CD4-positive, alpha-beta T cell treated with Interleukin-21 for 1 hour (primary cell): Measurements from ENCODE around the gene PTPRN2.
"Not testable (repeated sequence)": the region's sequence is repeated elsewhere in the genome, so short reads cannot be mapped to it uniquely, and the experiment has no call there.

Experiments
- DNase-seq: peaks from one replicate; pipeline ENCODE4 v3.0.0-alpha.2; 2020

The PTPRN2 gene

GRCh38 chr7:158312789-158313188, 274.8 kb downstream of the PTPRN2 start:
- no peak for DNase-seq

- DNase-seq = no peak
These were observed 275.8 kb downstream of the PTPRN2 start for GRCh38 chr7:158311791-158312190.

- no peak for DNase-seq
These were observed 276.5 kb downstream of the PTPRN2 start for GRCh38 chr7:158310924-158311666.

GRCh38 chr7:158309868-158310763, 277.5 kb downstream of the PTPRN2 start:
- no peak for DNase-seq

GRCh38 chr7:158308001-158308400, 279.6 kb downstream of the PTPRN2 start:
- no peak for DNase-seq

- DNase-seq = not testable (repeated sequence)
These were observed 283.6 kb downstream of the PTPRN2 start for GRCh38 chr7:158304072-158304471.

- DNase-seq = no peak
These were observed 284.5 kb downstream of the PTPRN2 start for GRCh38 chr7:158303121-158303520.

GRCh38 chr7:158302274-158303070, 285.2 kb downstream of the PTPRN2 start:
- DNase-seq = no peak

- no peak for DNase-seq
These were observed 286.4 kb downstream of the PTPRN2 start for GRCh38 chr7:158301207-158301606.

GRCh38 chr7:158300427-158300826, 287.2 kb downstream of the PTPRN2 start:
- DNase-seq = no peak

GRCh38 chr7:158299607-158300006, 288.0 kb downstream of the PTPRN2 start:
- DNase-seq = no peak

GRCh38 chr7:158296798-158297104, 290.9 kb downstream of the PTPRN2 start:
- DNase-seq = no peak

- DNase-seq = no peak
These were observed 291.4 kb downstream of the PTPRN2 start for GRCh38 chr7:158295966-158296797.

GRCh38 chr7:158294468-158295215, 293.0 kb downstream of the PTPRN2 start:
- DNase-seq = not testable (repeated sequence)

- no peak for DNase-seq
These were observed 294.7 kb downstream of the PTPRN2 start for GRCh38 chr7:158292948-158293347.

- no peak for DNase-seq
These were observed 295.6 kb downstream of the PTPRN2 start for GRCh38 chr7:158291998-158292397.

- no peak for DNase-seq
These were observed 297.7 kb downstream of the PTPRN2 start for GRCh38 chr7:158289761-158290523.

- DNase-seq = no peak
These were observed 298.4 kb downstream of the PTPRN2 start for GRCh38 chr7:158289231-158289630.

- DNase-seq = no peak
These were observed 301.4 kb downstream of the PTPRN2 start for GRCh38 chr7:158286210-158286609.

- no peak for DNase-seq
These were observed 302.2 kb downstream of the PTPRN2 start for GRCh38 chr7:158285383-158285770.
